Nephron (organoid): ENCODE measurements around the gene GSN.

Source experiments
- H3K27ac Mint-ChIP-seq, 3 experiments: 2 replicates each; pipeline ENCODE4 v1.8.0; 2020; ENCODE audit warnings: mixed read lengths in 3 of 3, mild to moderate bottlenecking in 2 of 3, moderate library complexity in 1 of 3
- H3K27me3 Mint-ChIP-seq: 2 replicates; pipeline ENCODE4 v1.8.0; 2021; ENCODE audit warnings: low read depth, mild to moderate bottlenecking, moderate library complexity, mixed read lengths
- H3K36me3 Mint-ChIP-seq: 2 replicates; pipeline ENCODE4 v1.8.0; 2020; ENCODE audit warnings: low read depth, mixed read lengths
- H3K4me1 Mint-ChIP-seq: 2 replicates; pipeline ENCODE4 v1.8.0; 2020; ENCODE audit warnings: mixed read lengths
- H3K4me3 Mint-ChIP-seq, 3 experiments: 2 replicates each; pipeline ENCODE4 v1.8.0; 2020; ENCODE audit warnings: mild to moderate bottlenecking in 3 of 3, mixed read lengths in 3 of 3, moderate library complexity in 2 of 3
- H3K9me3 Mint-ChIP-seq: 2 replicates; pipeline ENCODE4 v1.8.0; 2020; ENCODE audit warnings: mixed read lengths
- CTCF ChIP-seq, 3 experiments: fragments of 200-600 bp; sonication (generic); IDR thresholded peaks; one replicate each; pipeline ENCODE4 v1.5.0; 2021; ENCODE audit warnings: antibody characterized with exemption in 3 of 3; ENCODE audit not compliant: unreplicated experiment in 3 of 3

The GSN gene

GRCh38 chr9:121233906-121234831, 33.8 kb upstream of the GSN start:
- Mint-ChIP-seq H3K27me3 (no peaks in the 10 kb centered on the region), H3K27ac (no peak overlapping the region), H3K4me3 (no peak overlapping the region), H3K4me1 (no peaks in the 10 kb centered on the region), H3K9me3 (no peaks in the 10 kb centered on the region), H3K36me3 (no peaks in the 10 kb centered on the region)
- TF ChIP-seq CTCF (IDR thresholded peaks at IDR 0.05; ENCODE audit: unreplicated experiment in 3 of 3): no peak

- no peaks in the 10 kb centered on the region for H3K27me3 Mint-ChIP-seq
- no peak overlapping the region for H3K27ac Mint-ChIP-seq
- H3K36me3 Mint-ChIP-seq: no peaks in the 10 kb centered on the region
- no peak overlapping the region for H3K4me3 Mint-ChIP-seq
- H3K4me1 Mint-ChIP-seq: no peaks in the 10 kb centered on the region
- no peak for TF ChIP-seq CTCF (IDR thresholded peaks at IDR 0.05; ENCODE audit: unreplicated experiment in 3 of 3)
- H3K9me3 Mint-ChIP-seq: no peaks in the 10 kb centered on the region
Measured at GRCh38 chr9:121234832-121235161, 33.2 kb upstream of the GSN start.

GRCh38 chr9:121235512-121235911, 32.5 kb upstream of the GSN start:
- H3K27ac Mint-ChIP-seq: no peak overlapping the region
- H3K4me3 Mint-ChIP-seq: no peak overlapping the region
- H3K27me3 Mint-ChIP-seq: no peaks in the 10 kb centered on the region
- no peak for TF ChIP-seq CTCF (IDR thresholded peaks at IDR 0.05; ENCODE audit: unreplicated experiment in 3 of 3)
- H3K9me3 Mint-ChIP-seq: no peaks in the 10 kb centered on the region
- H3K4me1 Mint-ChIP-seq: peaks cover 6% of the 10 kb centered on the region
- no peaks in the 10 kb centered on the region for H3K36me3 Mint-ChIP-seq

- Mint-ChIP-seq H3K9me3 (no peaks in the 10 kb centered on the region), H3K27ac (no peak overlapping the region), H3K4me1 (peaks cover 16% of the 10 kb centered on the region), H3K27me3 (no peaks in the 10 kb centered on the region), H3K36me3 (no peaks in the 10 kb centered on the region), H3K4me3 (no peak overlapping the region)
- no peak for TF ChIP-seq CTCF (IDR thresholded peaks at IDR 0.05; ENCODE audit: unreplicated experiment in 3 of 3)
Measured at GRCh38 chr9:121237916-121238315, 30.0 kb upstream of the GSN start.

- Mint-ChIP-seq H3K27me3 (no peaks in the 10 kb centered on the region), H3K4me1 (peaks cover 16% of the 10 kb centered on the region), H3K36me3 (no peaks in the 10 kb centered on the region), H3K4me3 (no peak overlapping the region), H3K27ac (no peak overlapping the region), H3K9me3 (peaks cover 6% of the 10 kb centered on the region)
- TF ChIP-seq CTCF (IDR thresholded peaks at IDR 0.05; ENCODE audit: unreplicated experiment in 3 of 3): no peak
Measured at GRCh38 chr9:121239071-121239470, 28.9 kb upstream of the GSN start.

- peaks cover 16% of the 10 kb centered on the region for H3K4me1 Mint-ChIP-seq
- H3K4me3 Mint-ChIP-seq: no peak overlapping the region
- no peak for TF ChIP-seq CTCF (IDR thresholded peaks at IDR 0.05; ENCODE audit: unreplicated experiment in 3 of 3)
- no peak overlapping the region for H3K27ac Mint-ChIP-seq
- H3K9me3 Mint-ChIP-seq: peaks cover 9% of the 10 kb centered on the region
- H3K27me3 Mint-ChIP-seq: no peaks in the 10 kb centered on the region
- H3K36me3 Mint-ChIP-seq: no peaks in the 10 kb centered on the region
Measured at GRCh38 chr9:121239851-121240250, 28.1 kb upstream of the GSN start.
